ENCODE results near the gene CEP164.
"Not testable (repeated sequence)": the region's sequence is repeated elsewhere in the genome, so short reads cannot be mapped to it uniquely, and the experiment has no call there.

The CEP164 gene

DNA sequence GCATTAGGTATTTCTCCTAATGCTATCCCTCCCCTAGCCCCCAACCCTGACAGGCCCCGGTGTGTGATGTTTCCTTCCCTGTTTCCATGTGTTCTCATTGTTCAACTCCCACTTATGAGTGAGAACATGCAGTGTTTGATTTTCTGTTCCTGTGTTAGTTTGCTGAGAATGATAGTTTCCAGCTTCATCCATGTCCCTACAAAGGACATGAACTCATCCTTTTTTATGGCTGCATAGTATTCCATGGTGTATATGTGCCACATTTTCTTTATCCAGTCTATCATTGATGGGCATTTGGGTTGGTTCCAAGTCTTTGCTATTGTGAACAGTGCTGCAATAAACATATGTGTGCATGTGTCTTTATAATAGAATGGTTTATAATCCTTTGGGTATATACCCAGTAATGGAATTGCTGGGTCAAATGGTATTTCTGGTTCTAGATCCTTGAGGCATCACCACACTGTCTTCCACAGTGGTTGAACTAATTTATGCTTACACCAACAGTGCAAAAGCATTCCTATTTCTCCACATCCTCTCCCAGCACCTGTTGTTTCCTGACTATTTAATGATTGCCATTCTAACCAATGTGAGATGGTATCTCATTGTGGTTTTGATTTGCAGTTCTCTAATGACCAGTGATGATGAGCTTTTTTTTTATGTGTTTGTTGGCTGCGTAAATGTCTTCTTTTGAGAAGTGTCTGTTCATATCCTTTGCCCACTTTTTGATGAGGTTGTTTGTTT, 71.6 kb downstream of the CEP164 start:
- not testable (repeated sequence) for DNase-seq

GRCh38 chr11:117405898-117406297, 78.2 kb downstream of the CEP164 start:
- not testable (repeated sequence) for DNase-seq

GRCh38 chr11:117407016-117407415, 79.4 kb downstream of the CEP164 start:
- no peak for DNase-seq

DNA sequence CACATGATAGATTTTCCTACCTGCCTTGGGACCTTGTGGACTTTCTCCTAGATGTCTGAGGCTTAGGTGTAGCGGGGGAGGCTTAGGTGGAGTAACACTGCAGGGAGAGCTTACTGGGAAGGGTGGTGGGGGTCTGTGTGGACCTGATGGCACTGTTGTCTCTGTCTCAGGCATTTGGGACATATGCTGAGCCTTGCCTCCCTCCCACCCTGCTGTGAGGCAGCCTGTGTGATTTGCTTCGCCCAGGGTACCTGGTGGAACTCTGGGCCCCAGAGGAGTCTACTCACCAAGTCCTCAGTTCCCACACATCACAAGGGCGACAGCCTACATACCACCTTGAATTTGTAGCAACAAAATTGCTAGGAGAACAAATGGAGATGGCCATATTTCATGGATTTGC, 80.7 kb downstream of the CEP164 start:
- DNase-seq, result no peak

GRCh38 chr11:117409511-117409910, 81.9 kb downstream of the CEP164 start:
- no peak for DNase-seq

- no peak for DNase-seq
Measured at GRCh38 chr11:117410238-117410637, 82.6 kb downstream of the CEP164 start.

DNA sequence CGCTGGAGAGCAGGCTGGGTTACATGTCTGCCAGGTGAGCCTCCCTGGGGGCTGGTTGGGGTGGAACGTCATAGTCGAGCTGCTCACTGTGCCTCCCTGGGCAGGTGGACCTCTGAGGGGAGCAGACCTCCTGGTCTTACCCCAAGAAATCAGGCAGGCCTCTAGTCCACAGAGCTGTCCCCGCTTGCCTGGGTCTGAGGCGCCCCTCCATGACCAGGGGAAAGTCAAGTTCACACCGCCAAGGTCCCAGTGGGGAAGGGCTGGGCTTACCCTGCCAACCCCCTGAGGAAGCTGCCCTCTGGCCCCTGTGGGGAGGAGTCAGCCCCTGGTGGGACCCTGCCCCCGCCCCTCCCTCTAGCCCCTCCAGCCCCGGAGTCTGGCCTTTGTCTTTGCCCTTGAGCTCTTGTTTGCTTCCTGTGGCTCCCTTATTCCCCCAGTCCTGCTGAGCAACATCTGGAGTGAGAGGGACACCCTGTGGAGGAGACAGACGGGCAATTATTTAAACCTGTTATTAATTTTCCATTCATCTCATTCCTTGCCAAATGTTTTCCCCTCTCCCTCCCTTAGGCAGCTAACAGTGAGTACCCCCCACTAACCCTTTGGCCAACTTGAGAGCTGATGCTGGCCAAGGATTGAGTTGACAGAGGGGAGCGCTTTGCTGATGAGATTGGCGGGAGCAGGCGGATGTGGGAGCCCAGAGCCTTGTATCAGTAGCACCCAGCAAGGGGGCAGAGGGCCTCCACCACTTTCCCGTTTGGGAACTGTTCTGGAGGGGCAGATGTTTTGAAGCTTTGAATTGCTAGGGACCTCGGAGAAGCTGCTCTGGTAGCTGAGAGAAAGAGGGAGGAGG, 83.4 kb downstream of the CEP164 start:
- no peak for DNase-seq

- DNase-seq, result no peak
Measured at GRCh38 chr11:117411736-117412135, 84.1 kb downstream of the CEP164 start.

- DNase-seq, result no peak
Measured at GRCh38 chr11:117412176-117412575, 84.5 kb downstream of the CEP164 start.

- no peak for DNase-seq
Measured at GRCh38 chr11:117412653-117413275, 85.1 kb downstream of the CEP164 start.

- DNase-seq, result no peak
Measured at GRCh38 chr11:117413616-117414015, 86.0 kb downstream of the CEP164 start.

- DNase-seq, result no peak
Measured at GRCh38 chr11:117414724-117415123, 87.1 kb downstream of the CEP164 start.

- DNase-seq, result no peak
Measured at GRCh38 chr11:117415358-117415896, 87.8 kb downstream of the CEP164 start.

DNA sequence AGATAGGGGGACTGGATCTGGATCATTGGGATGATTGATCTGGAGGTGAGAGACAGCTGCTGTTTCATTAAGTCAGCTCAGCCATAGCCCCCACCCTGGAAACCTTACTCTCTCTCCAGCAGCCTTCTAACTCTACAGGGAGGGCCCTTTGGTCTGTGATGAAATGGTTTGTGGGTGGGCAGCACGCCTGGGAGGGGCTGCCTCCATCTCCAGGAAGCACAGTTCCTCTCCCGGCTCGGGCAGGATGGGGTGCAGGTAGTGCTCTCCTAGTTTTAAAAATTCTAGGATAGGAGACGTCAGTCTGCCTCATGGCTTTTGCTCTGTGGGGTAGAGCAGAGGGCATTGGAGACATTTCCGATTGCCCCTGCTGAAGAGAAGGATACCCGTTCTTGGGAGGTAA, 89.7 kb downstream of the CEP164 start:
- no peak for DNase-seq

GRCh38 chr11:117417856-117418255, 90.2 kb downstream of the CEP164 start:
- DNase-seq, result no peak

GRCh38 chr11:117418737-117419481, 91.3 kb downstream of the CEP164 start:
- no peak for DNase-seq

- DNase-seq, result no peak
Measured at GRCh38 chr11:117419482-117420142, 92.0 kb downstream of the CEP164 start.

- no peak for DNase-seq
Measured at GRCh38 chr11:117420143-117420485, 92.5 kb downstream of the CEP164 start.

DNA sequence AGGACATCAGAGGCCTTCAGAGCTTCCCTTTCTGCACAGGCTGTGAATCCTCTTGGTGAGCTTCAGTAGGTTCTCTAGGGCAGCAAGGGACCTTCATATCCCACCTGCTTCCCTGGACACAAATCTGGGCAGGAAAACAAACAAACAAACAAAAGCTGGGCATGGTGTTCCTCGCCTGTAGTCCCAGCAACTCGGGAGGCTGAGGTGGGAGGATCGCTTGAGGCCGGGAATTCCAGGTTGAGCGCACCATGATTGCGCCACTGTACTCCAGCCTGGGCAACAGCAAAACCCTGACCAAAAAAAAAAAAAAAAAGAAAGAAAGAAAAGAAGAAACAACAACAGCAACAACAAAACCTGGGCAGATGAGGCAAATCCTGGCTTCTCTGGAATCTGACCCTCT, 92.9 kb downstream of the CEP164 start:
- DNase-seq, result no peak

DNA sequence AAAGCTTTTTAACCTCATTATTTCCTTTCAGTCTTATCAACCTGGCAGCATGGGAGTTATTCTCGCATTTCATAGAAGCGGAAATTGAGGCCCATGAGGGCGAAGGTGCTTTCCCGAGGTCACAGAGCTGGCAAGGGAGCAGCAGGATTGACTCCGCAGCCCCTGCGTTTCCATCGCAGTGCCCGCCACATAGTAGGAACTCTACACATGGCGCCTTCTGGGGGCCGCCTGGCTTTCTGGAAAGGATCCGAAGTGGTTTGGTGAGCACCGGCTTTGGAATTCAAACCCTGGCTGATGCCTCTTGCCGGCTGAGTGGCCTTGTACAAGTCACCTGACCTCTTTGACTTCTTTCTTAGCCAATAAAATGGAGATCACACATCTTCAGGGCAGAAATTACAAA, 93.4 kb downstream of the CEP164 start:
- no peak for DNase-seq

- DNase-seq, result no peak
Measured at GRCh38 chr11:117421476-117421875, 93.8 kb downstream of the CEP164 start.

DNA sequence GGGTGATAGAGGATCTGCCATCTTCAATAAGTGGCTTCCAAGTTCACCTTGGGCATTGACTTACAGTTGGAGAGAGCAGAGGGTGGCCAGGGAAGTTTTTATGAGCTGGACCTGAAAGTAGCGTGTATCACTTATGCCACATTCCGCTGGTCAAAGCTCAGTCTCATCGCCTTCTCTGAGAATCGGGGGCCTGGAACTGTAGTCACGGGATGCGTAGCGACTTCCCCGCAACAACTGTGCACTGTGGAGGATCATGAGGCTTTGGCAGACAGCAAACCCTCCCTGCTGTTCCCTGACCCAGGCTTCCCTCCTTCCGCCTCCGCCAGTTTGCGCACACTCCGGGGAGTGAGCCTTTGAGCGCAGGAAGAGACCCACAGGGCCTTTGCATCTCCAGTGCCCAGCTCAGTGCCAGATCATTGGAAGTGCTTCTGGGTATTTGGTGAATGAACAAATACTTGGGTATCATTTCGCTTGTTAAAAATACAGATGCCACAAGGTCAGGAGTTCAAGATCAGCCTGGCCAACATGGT, 95.5 kb downstream of the CEP164 start:
- DNase-seq, result no peak
